C4-2B (cell line): Measurements from ENCODE around the gene PRR12.

Experiments used
- ZFX ChIP-seq: fragments of 450-650 bp; IDR thresholded peaks from 2 replicates; pipeline ENCODE4 v1.6.1; 2017
- TF ChIP-seq, protein P1 (sequence below): fragments of 450-650 bp; conservative IDR thresholded peaks from 2 replicates; pipeline ENCODE4 v1.5.1; 2017; ENCODE audit warnings: mild to moderate bottlenecking

DNA sequence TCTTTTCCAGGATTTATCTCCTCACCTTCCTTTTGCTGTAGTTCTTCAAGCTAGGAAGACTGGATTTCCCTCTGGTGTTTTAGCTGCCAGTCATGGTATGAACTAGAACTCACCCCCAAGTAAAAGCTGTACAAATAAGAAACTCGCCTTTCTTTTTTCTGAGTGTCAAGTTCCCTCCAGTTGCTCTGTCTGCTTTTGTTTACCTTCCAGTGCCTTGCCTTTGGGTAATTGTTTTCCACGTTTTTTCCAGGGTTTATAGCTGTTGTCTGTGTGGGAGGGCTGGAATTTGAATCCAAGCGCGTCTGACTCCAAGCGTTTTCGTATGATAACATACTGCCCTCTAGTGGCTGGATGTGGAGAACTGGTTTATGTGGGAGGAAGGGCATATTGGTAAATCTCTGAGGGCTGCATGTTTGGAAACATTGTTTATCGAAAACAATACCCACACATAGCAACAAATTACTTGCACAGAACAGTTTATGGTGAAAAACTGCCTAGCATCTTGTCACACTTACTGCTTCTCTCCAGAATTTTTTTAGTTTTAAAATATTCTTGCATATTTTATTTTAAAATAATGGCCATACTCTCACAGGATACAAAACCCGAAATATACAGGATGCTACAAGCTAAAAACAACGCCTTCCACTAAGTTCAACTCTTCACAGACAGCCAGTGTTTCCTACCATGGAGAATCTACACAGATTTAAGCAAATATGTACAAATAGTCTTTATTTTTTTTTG lies 44.0 kb upstream of the PRR12 start:
- TF ChIP-seq, protein P1, sequence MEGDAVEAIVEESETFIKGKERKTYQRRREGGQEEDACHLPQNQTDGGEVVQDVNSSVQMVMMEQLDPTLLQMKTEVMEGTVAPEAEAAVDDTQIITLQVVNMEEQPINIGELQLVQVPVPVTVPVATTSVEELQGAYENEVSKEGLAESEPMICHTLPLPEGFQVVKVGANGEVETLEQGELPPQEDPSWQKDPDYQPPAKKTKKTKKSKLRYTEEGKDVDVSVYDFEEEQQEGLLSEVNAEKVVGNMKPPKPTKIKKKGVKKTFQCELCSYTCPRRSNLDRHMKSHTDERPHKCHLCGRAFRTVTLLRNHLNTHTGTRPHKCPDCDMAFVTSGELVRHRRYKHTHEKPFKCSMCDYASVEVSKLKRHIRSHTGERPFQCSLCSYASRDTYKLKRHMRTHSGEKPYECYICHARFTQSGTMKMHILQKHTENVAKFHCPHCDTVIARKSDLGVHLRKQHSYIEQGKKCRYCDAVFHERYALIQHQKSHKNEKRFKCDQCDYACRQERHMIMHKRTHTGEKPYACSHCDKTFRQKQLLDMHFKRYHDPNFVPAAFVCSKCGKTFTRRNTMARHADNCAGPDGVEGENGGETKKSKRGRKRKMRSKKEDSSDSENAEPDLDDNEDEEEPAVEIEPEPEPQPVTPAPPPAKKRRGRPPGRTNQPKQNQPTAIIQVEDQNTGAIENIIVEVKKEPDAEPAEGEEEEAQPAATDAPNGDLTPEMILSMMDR = peak; percentile 91
- TF ChIP-seq ZFX = no peak
